Head of caudate nucleus (tissue), 42 donors: ENCODE data around the gene EPHB2.
"Not testable (repeated sequence)": the region's sequence is repeated elsewhere in the genome, so short reads cannot be mapped to it uniquely, and the experiment has no call there.

ENCODE experiments used
- DNase-seq, 42 donors: peaks; one replicate each; pipeline versions ENCODE4 v3.0.0 to v3.0.0-alpha.2; 2020 to 2021; ENCODE audit warnings: mixed read lengths in 7 of 42
- intact Hi-C: fragments of 100-400 bp; cut with DNase I; formaldehyde crosslinking; loops from one replicate; pipeline ENCODE4 v1.15.0; 2022

The EPHB2 gene

DNA sequence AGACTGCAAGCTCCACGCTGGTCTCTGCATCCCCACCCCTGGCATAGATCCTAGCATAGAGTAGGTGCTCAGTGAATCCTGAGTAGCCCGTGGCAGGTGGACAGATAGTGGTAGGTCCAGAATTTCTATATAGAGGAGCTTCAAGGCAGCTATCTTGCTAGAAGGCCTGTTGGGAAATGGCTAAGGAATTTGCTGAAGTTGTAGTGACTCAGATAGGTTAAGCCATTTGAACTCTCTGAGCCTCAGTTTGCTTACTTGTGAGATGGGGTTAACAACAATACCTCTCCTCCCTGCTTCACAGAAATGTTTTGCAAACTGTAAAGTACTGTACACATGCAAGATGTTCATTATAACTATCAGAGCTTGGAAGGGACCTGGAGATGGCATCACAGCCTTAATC, 23.4 kb upstream of the EPHB2 start:
- no peak for DNase-seq
- intact Hi-C loops: no loop called here

DNA sequence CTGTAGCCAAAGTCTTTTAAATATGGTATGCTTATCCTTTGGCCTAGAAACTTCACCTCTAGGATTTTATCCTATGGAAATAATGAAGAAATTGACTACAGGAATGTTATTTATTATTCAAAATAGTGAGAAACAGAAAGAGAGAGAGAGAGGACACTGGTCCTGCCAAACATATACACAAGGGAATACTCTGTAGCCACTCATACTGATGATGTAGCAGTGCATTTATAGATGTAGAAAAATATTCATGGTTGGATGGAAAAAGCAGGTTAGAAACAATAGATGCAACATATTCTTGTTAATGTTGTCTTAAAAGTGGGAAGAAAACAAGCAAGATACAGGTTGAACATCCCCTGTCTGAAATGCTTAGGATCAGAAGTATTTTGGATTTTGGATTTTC, 22.2 kb upstream of the EPHB2 start:
- intact Hi-C loops: no loop called here

DNA sequence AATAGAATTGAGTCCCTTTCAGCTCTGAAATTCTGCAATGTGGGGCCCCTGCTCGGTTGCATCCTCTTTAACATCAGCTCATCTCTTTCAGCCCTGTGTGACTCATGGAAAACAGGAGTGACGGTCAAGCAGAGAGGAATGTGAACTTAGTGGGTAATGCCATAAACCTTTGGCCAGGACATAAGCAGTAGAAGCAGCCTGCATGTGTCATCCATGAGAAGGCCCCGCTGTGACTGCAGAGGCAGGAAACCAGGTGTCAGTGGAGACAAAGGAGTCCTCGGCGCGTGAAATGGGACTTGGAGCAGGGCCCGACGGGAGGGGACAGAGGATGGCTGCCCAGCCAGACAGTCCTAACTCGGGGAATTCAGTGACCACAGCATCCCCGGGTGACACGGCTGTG, 21.1 kb upstream of the EPHB2 start:
- intact Hi-C loops: no loop called here
- DNase-seq: no peak

More for the DNA sequence above, 22.2 kb upstream of the EPHB2 start:
- no peak for DNase-seq

DNA sequence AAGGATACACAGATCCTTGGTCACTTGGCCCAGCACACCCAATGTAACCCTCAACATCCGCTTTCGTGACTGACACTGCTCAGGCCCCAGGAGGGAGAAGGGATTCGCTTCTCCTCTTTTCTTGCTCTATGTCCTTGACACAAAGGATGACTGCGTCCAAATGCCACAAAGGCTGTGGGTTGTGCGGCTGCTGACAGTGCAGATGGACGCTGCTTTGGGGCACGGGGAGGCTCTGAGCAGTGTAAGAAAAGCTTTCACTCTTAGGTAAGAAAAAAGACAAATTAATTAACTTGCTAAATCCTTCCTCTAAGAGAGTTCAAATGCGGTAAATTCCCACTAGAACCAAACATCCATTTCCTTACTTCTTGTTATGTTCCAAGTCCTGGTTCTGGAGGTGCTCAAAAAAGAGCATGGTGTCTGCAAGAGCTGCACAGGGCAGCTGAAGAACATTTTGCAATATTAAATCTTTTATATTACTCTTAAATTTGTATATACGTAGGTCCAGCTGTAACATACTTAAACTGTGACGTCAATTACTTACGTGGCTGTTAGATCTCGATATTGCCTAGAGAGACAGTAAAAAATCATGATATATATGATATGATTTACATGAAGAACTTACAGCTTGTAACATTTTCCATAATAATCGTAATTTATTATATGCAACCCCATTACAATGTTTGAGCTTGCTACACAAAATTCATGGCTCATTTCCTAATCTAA, 19.4 kb upstream of the EPHB2 start:
- intact Hi-C loops: no loop called here
- DNase-seq: no peak

DNA sequence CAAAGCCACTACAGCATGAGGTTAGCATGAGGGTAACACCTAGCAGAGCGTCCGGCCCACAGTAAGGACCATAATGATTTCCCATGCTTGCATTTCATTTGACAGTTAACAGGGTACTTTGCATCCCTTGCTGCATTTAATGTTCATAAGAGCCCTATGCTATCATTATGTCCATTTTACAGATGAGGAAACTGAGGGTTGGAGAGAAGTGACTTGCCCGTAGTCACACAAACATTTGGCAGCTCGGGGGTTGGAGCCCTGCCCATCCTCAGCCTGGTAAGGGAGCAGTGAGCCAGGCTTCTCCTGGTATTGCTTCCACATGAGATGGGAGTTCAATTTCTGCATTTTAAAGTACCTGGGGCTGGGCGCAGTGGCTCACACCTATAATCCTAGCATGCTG, 16.5 kb upstream of the EPHB2 start:
- no peak for DNase-seq

DNA sequence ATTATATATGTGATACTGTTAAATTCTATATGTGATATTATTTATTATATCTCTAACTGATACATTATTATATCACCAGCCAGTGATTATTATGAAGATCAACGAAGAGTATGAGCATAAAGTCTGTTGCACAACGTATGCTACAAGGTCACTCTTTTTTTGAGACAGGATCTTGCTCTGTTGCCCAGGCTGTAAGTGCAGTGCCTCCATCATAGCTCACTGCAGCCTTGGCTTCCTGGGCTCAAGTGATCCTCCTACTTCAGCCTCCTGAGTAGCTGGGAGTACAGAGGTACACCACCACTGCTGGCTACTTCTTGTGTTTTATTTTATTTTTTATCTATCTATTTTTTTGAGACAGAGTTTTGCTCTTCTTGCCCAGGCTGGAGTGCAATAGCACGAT, 14.0 kb upstream of the EPHB2 start:
- DNase-seq: no peak
- intact Hi-C loops: no loop called here

More for the DNA sequence above, 16.5 kb upstream of the EPHB2 start:
- intact Hi-C loops: no loop called here

DNA sequence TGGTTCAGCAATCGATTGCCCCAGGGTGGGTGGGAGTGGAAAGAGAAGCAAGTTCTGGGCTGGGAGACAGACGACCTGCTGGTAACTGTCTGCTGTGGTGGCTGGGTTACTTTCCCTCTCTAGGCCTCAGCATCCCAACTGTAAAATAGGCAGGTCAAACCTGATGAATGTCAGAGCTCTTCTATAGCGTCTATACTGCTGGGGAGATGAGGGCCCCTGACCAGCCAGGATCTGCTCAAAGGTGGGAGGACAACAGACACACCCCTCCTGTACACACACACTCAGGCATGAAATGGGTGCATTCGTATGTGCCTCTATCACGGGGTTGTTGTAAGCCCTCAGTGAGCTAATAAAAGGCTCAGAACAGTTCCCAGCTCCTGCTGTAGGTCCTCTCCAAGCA, 12.7 kb upstream of the EPHB2 start:
- intact Hi-C loops: no loop called here
- DNase-seq: no peak

DNA sequence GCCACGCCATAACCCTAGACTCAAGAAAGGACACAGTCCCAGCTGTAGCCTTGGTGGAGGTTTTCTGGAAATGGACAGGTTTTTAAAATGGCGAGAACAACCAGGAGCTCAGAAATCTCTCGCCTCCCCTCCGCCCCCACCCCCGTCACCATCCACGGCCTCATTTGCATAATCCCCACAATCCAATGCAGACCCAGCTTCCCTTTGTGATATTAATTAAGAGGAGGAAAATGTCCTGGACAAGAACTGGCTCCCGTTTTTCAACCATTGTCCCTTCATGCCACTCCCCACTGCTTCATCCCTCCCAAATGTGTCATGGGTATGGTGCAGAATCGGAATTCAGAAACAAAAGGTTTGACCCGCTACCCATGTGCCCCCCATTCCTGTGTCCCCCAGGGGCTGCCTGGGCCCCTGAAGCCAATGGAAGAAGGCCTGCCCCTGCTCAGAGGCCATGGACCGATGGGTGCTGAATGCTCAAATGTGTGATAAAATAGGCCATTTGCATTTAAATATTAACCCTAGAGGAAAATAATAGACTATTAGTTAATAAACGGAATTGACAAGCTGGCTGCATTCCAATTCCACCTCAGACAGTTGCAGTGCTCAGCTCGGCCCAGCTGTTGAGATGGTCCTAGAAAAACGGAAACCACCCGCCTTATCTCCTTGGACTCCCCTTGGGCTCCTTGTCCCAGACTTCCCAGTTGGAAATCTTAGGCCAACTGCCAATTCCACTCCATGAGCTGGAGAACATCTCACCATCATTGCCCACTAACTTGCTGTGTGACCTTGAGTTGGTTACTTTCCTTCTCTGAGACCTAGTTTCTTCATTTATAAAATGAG, 10.7 kb upstream of the EPHB2 start:
- intact Hi-C loops: loop anchor here (5.0 to 10.0 kb wide), 2 partner anchors 185 to 227 kb away; no protein-coding TSS in a partner anchor
- DNase-seq: no peak

DNA sequence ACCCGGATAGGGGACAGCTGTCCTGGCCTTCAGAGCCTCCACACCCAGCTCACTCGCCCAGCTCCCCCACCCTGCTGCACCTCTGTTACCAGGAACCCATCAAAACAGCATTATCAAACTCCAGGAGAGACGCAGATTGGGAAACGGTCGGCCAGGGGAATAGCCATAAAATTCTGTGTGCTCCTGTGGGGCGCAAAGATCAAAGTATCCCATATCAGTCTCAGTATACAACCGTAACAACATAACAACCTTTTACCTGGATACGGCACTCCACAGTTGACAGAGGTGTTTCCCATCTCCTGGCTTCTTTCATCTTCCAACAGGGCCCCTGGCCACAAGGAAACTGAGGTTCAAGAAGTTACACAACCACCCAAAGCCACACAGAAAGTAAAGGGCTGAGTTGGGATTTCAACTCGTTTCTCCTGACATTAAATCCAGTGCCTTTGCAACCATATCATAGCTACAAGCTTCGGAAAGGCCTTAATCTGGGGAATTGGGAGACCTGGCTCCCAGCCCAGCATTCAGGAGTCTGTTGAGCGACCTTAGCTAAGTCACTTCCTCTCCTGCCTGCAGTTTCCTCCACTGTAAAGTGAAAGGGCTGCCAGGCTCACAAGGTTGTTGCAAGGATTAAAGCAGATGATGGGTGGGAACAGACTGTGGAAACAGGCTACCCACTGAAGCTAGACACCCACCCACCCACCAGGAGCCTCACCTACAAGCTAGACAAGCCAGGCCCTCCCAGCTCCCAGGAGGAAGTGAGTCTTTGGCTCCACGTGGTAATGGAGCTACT, 8.1 kb upstream of the EPHB2 start:
- intact Hi-C loops: loop anchor here (5.0 to 10.0 kb wide), 2 partner anchors 182 to 225 kb away; no protein-coding TSS in a partner anchor
- DNase-seq: no peak

DNA sequence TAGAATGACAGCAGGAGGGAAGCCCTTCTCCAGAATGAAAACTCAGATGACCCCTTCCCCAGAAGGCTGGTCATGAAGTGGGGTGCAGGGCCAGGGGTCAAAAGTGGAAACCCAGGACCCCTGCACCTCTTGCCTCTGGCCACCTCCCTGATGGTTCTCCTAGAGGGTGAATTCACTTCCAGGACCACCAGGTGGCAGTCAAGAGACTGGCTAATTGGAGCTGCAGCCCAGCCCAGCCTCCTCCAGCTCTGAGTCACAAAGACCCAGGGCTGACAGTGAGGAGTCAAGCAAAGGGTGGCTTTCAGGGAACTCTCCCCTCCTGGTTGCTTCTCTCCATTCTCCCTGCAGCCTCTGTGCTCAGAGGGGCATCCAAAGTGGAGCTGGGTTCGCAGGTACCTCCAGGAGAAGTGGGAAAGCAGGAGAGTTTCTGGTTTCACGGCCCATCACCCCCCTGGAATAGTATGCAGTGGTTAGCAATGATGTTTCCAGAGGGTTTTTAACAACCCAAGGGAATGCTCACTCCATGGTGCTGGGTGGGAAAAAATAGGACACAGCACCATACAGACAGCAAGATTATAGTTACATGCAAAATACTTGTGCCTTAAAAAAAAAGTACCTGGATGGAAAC, 6.1 kb upstream of the EPHB2 start:
- intact Hi-C loops: loop anchor here (5.0 to 10.0 kb wide), 2 partner anchors 180 to 223 kb away; no protein-coding TSS in a partner anchor
- DNase-seq: peak; percentile 81 to 97 (median 93)

DNA sequence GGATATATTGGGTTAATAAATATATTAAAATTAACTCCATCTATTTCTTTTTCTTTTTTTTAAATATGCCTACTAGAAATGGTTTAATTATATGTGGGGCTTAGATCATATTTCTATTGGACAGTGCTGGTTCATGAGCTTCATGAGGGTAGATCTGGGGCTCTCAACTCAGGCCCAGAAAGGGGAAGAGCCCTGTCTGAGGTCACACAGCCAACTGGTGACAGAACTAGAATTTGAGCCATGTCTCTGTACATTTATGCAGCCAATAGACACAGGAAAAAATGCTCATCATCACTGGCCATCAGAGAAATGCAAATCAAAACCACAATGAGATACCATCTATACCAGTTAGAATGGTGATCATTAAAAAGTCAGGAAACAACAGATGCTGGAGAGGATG, 5.1 kb upstream of the EPHB2 start:
- intact Hi-C loops: loop anchor here (10.0 kb wide), 1 partner anchor 179 kb away; no protein-coding TSS in a partner anchor

DNA sequence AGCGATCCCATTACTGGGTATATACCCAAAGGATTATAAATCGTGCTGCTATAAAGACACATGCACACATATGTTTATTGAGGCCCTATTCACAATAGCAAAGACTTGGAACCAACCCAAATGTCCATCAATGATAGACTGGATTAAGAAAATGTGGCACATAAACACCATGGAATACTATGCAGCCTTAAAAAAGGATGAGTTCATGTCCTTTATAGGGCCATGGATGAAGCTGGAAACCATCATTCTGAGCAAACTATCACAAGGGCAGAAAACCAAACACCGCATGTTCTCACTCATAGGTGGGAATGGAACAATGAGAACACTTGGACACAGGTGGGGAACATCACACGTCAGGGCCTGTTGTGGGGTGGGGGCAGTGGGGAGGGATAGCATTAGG, 4.5 kb upstream of the EPHB2 start:
- intact Hi-C loops: loop anchor here (10.0 kb wide), 1 partner anchor 179 kb away; no protein-coding TSS in a partner anchor
- not testable (repeated sequence) for DNase-seq

More for the DNA sequence above, 5.1 kb upstream of the EPHB2 start:
- no peak for DNase-seq

DNA sequence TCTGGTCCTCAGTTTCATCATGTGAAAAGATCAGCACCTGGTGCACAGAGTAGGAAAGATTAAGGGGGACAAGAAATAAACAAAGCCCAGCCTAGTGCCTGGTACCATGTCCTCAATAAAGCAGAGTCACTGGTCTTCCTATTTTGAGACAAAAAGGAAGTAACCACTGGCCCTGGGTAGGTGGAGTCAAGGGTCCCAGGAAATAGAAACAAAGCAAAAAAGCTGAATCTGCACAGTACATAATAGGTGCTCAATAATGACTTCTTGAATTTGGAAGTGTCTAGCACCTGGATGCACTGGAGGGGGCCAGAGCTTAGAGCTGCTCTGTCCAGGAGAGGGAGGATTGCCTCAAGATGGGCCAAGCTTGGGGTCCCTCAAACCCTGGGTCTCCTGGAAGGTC, 1.9 kb upstream of the EPHB2 start:
- intact Hi-C loops: loop anchor here (10.0 kb wide), 1 partner anchor 176 kb away; no protein-coding TSS in a partner anchor
- DNase-seq: no peak

DNA sequence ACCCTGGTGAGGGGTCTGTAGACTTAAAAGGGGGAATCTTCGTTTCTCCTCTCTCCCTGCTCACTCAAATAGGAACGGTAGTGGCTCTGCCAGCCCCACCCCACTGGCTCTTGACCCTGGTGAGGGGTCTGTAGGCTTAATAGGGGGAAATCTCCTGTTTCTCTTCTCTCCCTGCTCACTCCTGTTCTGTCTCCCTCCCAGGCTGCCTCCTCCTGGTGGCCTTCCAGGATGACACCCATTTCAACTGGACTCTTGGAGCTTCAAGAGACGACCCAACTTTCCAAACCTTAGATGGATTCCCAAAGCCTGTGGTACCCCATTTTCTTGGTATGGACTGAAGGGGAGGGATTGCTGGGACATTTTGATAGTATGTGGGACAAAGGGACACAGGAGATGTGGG, 1.4 kb upstream of the EPHB2 start:
- DNase-seq: no peak
- intact Hi-C loops: loop anchor here (10.0 kb wide), 1 partner anchor 176 kb away; no protein-coding TSS in a partner anchor

DNA sequence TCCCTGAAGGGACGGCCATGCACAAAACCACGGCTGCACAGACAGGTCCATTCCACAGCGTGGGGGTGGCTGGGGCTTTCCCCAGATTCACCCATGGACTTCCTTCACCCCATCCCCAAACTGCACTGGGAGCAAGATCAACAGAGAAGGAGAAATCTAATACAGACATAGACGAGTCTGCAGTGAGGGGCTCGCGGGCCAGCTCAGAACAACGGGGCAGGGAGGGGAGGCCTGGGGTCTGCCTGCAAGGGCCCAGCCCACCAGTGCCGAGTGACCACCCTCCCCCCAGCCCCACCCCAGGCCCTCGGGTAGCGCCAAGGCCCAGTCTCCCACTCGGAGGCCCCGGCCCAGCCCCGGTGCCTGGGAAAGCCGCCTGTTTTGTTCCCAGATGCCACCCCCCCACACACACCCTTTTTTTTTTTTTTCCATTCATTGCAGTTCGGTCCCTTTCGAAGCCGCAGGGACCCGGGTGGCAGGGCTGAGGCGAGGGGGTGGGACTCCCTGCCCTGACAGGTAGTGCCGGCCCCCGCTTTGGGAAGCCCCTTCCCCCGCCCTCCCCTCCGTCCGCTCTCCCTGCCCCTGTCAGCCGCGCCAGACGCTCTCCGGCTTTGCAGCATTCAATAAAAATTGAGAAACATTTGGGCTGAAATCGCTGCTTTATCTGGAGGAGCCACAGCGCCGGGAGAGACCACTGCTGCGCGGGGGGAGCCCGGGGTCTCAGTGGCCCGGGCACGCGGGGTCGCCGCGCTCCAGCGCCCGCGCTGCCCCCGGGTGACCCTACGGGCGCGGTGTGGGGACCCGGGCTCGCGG, 543 bp upstream of the EPHB2 start:
- peak; percentile 33 to 87 (median 74) for DNase-seq
- intact Hi-C loops: loop anchor here (10.0 kb wide), 1 partner anchor 175 kb away; no protein-coding TSS in a partner anchor

DNA sequence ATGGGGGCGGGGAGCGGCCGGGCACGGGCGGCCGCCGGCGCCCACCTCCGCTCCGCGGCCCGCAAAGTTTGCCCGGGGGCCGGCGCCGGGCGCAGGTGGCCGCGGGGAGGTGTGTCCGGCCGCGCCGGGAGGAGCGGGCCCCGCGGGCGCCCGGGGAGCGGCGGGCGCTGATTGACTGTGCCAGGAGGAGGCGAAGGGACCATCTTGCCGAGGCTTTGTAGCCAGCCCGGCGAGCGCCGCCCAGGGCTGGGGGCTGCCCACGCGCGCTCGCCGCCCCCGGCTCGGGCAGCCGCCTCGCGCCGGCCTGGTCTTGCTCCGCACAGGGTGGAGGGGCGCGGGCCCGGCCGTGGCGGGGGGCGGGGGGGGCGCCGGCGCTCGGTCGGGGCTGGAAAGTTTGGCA, 432 bp downstream of the EPHB2 start:
- no peak for DNase-seq
- intact Hi-C loops: no loop called here

DNA sequence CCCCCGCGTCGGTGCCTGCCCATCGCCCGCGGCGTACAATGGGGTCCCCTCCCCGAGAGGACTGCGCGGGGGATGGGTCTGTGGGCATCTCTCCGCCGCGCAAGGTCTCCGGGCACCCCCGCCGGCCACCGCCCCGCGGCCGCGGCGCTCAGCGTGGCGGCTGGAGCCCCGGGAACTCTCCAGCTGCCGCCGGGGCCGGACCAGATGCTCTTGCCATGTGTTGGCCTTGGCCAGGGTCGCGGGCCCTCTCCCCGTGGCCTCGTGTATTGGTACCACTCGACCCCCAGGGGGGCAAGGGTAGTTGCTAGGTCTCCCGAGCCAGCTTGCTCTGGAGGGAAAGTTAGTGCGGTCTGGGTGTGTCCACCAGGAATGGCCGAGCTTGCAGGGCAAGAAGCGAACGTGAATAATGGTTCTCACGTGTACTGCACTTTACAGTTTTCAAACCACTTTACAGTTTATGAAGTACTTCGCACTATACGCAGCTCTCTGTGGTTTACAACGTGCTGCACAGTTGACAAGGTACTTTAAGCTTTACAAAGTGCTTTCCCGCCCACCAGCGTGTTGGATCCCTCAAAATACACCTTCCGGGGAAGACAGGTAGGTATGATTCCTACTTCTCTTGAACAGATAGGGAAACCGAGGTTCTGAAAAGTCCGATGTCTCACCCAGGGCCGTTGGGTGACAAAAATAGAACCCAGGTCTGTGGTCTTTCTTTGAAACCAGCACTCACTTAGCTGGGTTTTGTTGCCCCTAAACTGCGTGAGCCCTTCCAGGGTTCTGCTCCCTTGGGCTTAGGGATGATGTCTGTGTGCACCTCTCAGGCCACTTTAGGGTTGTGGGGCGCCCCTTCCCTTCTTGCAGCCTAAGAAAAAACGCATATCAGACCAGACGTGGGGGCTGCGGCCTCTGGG, 1.2 kb downstream of the EPHB2 start:
- intact Hi-C loops: no loop called here
- DNase-seq: peak in 3 of 42 donors; percentile 14 to 32 (median 30)
